ENCODE data around the gene REC8. TPM values are rescaled to one million over a fixed set of nuclear protein-coding genes. Genes with fewer than 3 reads are reported as not detected.

REC8 gene
- total RNA-seq, 1 experiment from 2014 or later = 37.5 TPM

DNA sequence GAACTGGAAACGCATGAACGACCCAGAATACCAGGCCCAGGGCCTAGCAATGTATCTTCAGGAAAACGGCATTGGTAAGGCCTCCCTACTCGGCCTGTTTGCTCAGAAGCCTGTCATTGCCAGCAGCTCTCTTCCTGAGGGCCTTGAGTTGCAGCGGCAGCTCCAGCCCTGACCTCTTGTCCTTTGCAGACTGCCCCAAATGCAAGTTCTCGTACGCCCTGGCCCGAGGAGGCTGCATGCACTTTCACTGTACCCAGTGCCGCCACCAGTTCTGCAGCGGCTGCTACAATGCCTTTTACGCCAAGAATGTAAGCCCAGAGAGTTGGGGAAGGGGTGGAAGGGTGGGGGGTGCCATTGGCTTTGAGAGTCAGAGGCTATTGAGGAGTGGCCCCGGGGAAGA lies 14.5 kb upstream of the REC8 start:
- no peak overlapping the region for H3K4me3 Mint-ChIP-seq (ENCODE audit: low read depth, unreplicated experiment)
- peaks cover 15% of the 10 kb centered on the region for H3K4me1 Mint-ChIP-seq (ENCODE audit: low read depth, unreplicated experiment)

DNA sequence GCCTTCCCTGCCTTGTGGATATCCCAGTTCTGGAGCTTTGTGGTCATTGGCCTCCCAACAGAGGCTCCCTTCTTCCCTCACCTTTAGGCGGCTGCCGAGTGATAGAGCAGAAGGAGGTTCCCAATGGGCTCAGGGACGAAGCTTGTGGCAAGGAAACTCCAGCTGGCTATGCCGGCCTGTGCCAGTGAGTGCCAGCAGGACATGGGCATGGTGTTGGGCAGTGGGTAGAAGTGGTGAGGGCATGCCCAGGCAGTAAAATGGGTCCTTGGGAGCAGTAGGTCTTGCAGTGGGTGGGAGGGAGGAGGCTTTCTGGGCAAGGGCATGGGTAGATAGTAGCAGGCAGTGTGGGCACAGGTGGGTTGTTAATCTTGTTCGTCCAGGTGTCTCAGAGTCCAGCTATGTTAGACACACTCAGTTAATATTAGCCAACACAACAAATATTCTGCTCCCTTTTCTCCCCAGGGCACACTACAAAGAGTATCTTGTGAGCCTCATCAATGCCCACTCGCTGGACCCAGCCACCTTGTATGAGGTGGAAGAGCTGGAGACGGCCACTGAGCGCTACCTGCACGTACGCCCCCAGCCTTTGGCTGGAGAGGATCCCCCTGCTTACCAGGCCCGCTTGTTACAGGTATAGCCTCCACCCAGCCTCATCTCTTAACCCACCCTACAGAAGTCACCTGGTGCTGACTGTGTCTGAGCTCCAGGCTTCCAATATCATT lies 11.9 kb upstream of the REC8 start:
- no TSS peak for BruUV-seq (replicated peaks)
- peaks cover 66% of the 10 kb centered on the region for H3K36me3 Mint-ChIP-seq (ENCODE audit: insufficient read depth, unreplicated experiment)

More for the DNA sequence above, 14.5 kb upstream of the REC8 start:
- DNase-seq = no peak
- H3K36me3 Mint-ChIP-seq (ENCODE audit: insufficient read depth, unreplicated experiment) = peaks cover 53% of the 10 kb centered on the region
- H3K27ac Mint-ChIP-seq (ENCODE audit: unreplicated experiment) = no peak overlapping the region
- CTCF ChIA-PET = no interaction called here
- intact Hi-C loops (cut with micrococcal nuclease; ENCODE audit: unreplicated experiment) = no loop called here
- BruUV-seq (replicated peaks) = no TSS peak
- H3K27me3 Mint-ChIP-seq (ENCODE audit: unreplicated experiment) = no peaks in the 10 kb centered on the region
- H3K9me3 Mint-ChIP-seq (ENCODE audit: low read depth, unreplicated experiment) = no peaks in the 10 kb centered on the region
- TF ChIP-seq, protein P1, sequence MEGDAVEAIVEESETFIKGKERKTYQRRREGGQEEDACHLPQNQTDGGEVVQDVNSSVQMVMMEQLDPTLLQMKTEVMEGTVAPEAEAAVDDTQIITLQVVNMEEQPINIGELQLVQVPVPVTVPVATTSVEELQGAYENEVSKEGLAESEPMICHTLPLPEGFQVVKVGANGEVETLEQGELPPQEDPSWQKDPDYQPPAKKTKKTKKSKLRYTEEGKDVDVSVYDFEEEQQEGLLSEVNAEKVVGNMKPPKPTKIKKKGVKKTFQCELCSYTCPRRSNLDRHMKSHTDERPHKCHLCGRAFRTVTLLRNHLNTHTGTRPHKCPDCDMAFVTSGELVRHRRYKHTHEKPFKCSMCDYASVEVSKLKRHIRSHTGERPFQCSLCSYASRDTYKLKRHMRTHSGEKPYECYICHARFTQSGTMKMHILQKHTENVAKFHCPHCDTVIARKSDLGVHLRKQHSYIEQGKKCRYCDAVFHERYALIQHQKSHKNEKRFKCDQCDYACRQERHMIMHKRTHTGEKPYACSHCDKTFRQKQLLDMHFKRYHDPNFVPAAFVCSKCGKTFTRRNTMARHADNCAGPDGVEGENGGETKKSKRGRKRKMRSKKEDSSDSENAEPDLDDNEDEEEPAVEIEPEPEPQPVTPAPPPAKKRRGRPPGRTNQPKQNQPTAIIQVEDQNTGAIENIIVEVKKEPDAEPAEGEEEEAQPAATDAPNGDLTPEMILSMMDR (IDR thresholded peaks at IDR 0.05; ENCODE audit: unreplicated experiment) = no peak

DNA sequence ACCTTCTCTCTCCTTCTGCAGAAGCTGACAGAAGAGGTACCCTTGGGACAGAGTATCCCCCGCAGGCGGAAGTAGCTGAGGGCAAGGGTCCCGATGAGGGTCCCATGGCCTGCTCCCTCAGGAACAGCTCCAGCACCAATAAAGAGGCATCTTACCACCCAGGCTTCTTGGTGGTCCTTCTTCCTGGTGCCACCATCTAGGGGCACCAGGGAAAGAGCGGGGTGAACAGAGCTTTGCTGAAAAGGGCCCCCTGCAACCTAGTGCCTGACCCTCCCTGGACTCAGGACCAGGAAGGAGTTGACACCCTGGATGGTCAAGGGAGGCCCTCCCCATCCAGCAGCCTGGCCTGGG lies 11.4 kb upstream of the REC8 start:
- Mint-ChIP-seq H3K4me3 (ENCODE audit: low read depth, unreplicated experiment) (peak overlapping the region; percentile 76), H3K27ac (ENCODE audit: unreplicated experiment) (peak overlapping the region; percentile 86), H3K36me3 (ENCODE audit: insufficient read depth, unreplicated experiment) (peaks cover 65% of the 10 kb centered on the region), H3K9me3 (ENCODE audit: low read depth, unreplicated experiment) (no peaks in the 10 kb centered on the region), H3K27me3 (ENCODE audit: unreplicated experiment) (no peaks in the 10 kb centered on the region), H3K4me1 (ENCODE audit: low read depth, unreplicated experiment) (peaks cover 15% of the 10 kb centered on the region)
- intact Hi-C loops (cut with micrococcal nuclease; ENCODE audit: unreplicated experiment) = loop anchor here (2.0 kb wide), 2 partner anchors 14 to 46 kb away; partner anchors contain the start of genes DCAF11, NRL, PSME2 and RNF31
- no TSS peak for BruUV-seq (replicated peaks)
- CTCF ChIA-PET = interaction anchor here (1.2 to 2.4 kb wide), 11 partner anchors 14 to 102 kb away, joined by 3 to 24 read pairs (median 7); partner anchors contain the start of genes DCAF11, EMC9, NRL and PCK2
- TF ChIP-seq, protein P1 (IDR thresholded peaks at IDR 0.05; ENCODE audit: unreplicated experiment) = no peak
- DNase-seq = no peak

More for the DNA sequence above, 11.9 kb upstream of the REC8 start:
- no peaks in the 10 kb centered on the region for H3K27me3 Mint-ChIP-seq (ENCODE audit: unreplicated experiment)
- peak overlapping the region; percentile 76 for H3K4me3 Mint-ChIP-seq (ENCODE audit: low read depth, unreplicated experiment)
- CTCF ChIA-PET = interaction anchor here (0.6 to 2.4 kb wide), 6 partner anchors 13 to 83 kb away, joined by 3 to 14 read pairs (median 4); partner anchors contain the start of genes PCK2 and RNF31
- H3K4me1 Mint-ChIP-seq (ENCODE audit: low read depth, unreplicated experiment) = peaks cover 15% of the 10 kb centered on the region
- no peak for DNase-seq
- H3K9me3 Mint-ChIP-seq (ENCODE audit: low read depth, unreplicated experiment) = no peaks in the 10 kb centered on the region
- intact Hi-C loops (cut with micrococcal nuclease; ENCODE audit: unreplicated experiment) = loop anchor here (2.0 kb wide), 2 partner anchors 13 to 45 kb away; partner anchors contain the start of genes DCAF11, NRL, PSME2 and RNF31
- TF ChIP-seq, protein P1 (IDR thresholded peaks at IDR 0.05; ENCODE audit: unreplicated experiment) = no peak
- peak overlapping the region; percentile 86 for H3K27ac Mint-ChIP-seq (ENCODE audit: unreplicated experiment)

GRCh38 chr14:24160850-24161804 lies 10.8 kb upstream of the REC8 start, which contains the start of gene IRF9:
TSS of gene IRF9 (plus strand) at chr14:24161265. CDS start at chr14:24162145, 880 bp downstream.
- TSS peak; percentile 44 for BruUV-seq (replicated peaks)
- peak within 1 kb of the TSS; percentile 86 for H3K27ac Mint-ChIP-seq (ENCODE audit: unreplicated experiment)
- peak within 1 kb of the TSS; percentile 76 for H3K4me3 Mint-ChIP-seq (ENCODE audit: low read depth, unreplicated experiment)
- peaks cover 15% of the 10 kb centered on the region for H3K4me1 Mint-ChIP-seq (ENCODE audit: low read depth, unreplicated experiment)
- DNase-seq = peak; percentile 96
- peaks cover 58% of the 10 kb centered on the region for H3K36me3 Mint-ChIP-seq (ENCODE audit: insufficient read depth, unreplicated experiment)
- CTCF ChIA-PET = interaction anchor here (0.7 to 2.4 kb wide), 12 partner anchors 14 to 103 kb away, joined by 3 to 24 read pairs (median 7); partner anchors contain the start of genes DCAF11, EMC9, NRL and PCK2
- no peaks in the 10 kb centered on the region for H3K27me3 Mint-ChIP-seq (ENCODE audit: unreplicated experiment)
- H3K9me3 Mint-ChIP-seq (ENCODE audit: low read depth, unreplicated experiment) = no peaks in the 10 kb centered on the region
- TF ChIP-seq, protein P1 (IDR thresholded peaks at IDR 0.05; ENCODE audit: unreplicated experiment) = peak; percentile 75
- intact Hi-C loops (cut with micrococcal nuclease; ENCODE audit: unreplicated experiment) = loop anchor here (2.0 kb wide), 2 partner anchors 14 to 46 kb away; partner anchors contain the start of genes DCAF11, NRL, PSME2 and RNF31
